ENCODE data around the gene XRCC4. TPM values are rescaled to one million over a fixed set of nuclear protein-coding genes. Genes with fewer than 3 reads are reported as not detected.
A peak's percentile ranks its signal among the peaks of the same experiment; 100 is the strongest.

Gene XRCC4
- total and polyA plus RNA-seq, 9 of the 15 experiments (the other 6 are each of a cell fraction or from before 2014, with no cell fraction given): 13.6 to 61.6 (median 22.4) TPM

DNA sequence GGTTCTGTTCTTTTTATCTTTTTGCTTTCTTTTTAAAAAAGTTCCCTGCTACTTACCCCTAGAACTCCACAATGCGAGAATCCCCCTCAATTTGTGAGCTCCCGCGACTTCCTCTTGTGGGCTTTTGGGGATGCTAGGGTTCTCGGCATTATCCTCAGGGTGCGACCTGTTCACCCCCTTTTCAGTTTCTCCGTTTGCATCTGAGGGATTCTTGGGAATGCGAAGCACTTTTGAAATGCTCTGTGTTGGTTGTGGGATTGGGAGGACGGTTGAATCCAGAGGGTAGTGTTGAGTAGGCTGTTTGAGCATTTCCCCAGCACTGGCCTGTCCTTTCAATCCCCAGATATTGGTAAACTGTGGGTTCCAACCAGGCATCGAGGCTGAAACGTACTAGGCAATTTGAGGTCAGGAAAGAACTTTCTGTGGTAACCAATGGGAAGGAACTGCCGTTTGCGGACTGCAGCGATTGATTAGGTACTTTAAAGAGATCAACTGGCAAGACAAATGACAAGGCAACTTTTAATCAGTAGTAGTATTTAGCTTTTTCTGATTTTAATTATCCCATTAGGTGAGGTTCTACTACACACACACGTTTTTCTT, 415 bp downstream of the XRCC4 start (continued):
- TF ChIP-seq TAF7 (tag; IDR thresholded peaks at IDR 0.05): 0 out of 2 replicates have a peak, but pooled peaks have one; percentile 35
- TF ChIP-seq PCBP2 (IDR thresholded peaks at IDR 0.05; ENCODE audit: low read depth, low read length, poor library complexity, severe bottlenecking): no peak
- no peak for TF ChIP-seq PTTG1 (tag; IDR thresholded peaks at IDR 0.05; ENCODE audit: low read depth)
- TF ChIP-seq, protein P1, sequence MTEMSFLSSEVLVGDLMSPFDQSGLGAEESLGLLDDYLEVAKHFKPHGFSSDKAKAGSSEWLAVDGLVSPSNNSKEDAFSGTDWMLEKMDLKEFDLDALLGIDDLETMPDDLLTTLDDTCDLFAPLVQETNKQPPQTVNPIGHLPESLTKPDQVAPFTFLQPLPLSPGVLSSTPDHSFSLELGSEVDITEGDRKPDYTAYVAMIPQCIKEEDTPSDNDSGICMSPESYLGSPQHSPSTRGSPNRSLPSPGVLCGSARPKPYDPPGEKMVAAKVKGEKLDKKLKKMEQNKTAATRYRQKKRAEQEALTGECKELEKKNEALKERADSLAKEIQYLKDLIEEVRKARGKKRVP (CRISPR knock-in tag; IDR thresholded peaks at IDR 0.05): no peak
- TF ChIP-seq, protein P2, sequence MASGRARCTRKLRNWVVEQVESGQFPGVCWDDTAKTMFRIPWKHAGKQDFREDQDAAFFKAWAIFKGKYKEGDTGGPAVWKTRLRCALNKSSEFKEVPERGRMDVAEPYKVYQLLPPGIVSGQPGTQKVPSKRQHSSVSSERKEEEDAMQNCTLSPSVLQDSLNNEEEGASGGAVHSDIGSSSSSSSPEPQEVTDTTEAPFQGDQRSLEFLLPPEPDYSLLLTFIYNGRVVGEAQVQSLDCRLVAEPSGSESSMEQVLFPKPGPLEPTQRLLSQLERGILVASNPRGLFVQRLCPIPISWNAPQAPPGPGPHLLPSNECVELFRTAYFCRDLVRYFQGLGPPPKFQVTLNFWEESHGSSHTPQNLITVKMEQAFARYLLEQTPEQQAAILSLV (tag; IDR thresholded peaks at IDR 0.05): no peak
- TF ChIP-seq, protein P3, sequence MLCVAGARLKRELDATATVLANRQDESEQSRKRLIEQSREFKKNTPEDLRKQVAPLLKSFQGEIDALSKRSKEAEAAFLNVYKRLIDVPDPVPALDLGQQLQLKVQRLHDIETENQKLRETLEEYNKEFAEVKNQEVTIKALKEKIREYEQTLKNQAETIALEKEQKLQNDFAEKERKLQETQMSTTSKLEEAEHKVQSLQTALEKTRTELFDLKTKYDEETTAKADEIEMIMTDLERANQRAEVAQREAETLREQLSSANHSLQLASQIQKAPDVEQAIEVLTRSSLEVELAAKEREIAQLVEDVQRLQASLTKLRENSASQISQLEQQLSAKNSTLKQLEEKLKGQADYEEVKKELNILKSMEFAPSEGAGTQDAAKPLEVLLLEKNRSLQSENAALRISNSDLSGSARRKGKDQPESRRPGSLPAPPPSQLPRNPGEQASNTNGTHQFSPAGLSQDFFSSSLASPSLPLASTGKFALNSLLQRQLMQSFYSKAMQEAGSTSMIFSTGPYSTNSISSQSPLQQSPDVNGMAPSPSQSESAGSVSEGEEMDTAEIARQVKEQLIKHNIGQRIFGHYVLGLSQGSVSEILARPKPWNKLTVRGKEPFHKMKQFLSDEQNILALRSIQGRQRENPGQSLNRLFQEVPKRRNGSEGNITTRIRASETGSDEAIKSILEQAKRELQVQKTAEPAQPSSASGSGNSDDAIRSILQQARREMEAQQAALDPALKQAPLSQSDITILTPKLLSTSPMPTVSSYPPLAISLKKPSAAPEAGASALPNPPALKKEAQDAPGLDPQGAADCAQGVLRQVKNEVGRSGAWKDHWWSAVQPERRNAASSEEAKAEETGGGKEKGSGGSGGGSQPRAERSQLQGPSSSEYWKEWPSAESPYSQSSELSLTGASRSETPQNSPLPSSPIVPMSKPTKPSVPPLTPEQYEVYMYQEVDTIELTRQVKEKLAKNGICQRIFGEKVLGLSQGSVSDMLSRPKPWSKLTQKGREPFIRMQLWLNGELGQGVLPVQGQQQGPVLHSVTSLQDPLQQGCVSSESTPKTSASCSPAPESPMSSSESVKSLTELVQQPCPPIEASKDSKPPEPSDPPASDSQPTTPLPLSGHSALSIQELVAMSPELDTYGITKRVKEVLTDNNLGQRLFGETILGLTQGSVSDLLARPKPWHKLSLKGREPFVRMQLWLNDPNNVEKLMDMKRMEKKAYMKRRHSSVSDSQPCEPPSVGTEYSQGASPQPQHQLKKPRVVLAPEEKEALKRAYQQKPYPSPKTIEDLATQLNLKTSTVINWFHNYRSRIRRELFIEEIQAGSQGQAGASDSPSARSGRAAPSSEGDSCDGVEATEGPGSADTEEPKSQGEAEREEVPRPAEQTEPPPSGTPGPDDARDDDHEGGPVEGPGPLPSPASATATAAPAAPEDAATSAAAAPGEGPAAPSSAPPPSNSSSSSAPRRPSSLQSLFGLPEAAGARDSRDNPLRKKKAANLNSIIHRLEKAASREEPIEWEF (CRISPR knock-in tag; IDR thresholded peaks at IDR 0.05): no peak; the same call in 1 of the 2 replicates
- no peak for TF ChIP-seq FOXK2 (conservative IDR thresholded peaks at IDR 0.05 in 1 of 2, IDR thresholded peaks at IDR 0.05 in 1 of 2; ENCODE audit: low read depth in 2 of 2)
- peak; percentile 74 to 89 for TF ChIP-seq KDM1A (IDR thresholded peaks at IDR 0.05)
- TF ChIP-seq ZNF263 (CRISPR knock-in tag; IDR thresholded peaks at IDR 0.05; ENCODE audit: borderline replicate concordance): no peak
- TF ChIP-seq, protein P4, sequence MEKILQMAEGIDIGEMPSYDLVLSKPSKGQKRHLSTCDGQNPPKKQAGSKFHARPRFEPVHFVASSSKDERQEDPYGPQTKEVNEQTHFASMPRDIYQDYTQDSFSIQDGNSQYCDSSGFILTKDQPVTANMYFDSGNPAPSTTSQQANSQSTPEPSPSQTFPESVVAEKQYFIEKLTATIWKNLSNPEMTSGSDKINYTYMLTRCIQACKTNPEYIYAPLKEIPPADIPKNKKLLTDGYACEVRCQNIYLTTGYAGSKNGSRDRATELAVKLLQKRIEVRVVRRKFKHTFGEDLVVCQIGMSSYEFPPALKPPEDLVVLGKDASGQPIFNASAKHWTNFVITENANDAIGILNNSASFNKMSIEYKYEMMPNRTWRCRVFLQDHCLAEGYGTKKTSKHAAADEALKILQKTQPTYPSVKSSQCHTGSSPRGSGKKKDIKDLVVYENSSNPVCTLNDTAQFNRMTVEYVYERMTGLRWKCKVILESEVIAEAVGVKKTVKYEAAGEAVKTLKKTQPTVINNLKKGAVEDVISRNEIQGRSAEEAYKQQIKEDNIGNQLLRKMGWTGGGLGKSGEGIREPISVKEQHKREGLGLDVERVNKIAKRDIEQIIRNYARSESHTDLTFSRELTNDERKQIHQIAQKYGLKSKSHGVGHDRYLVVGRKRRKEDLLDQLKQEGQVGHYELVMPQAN (IDR thresholded peaks at IDR 0.05; ENCODE audit: borderline replicate concordance): 0 out of 2 replicates have a peak, but pooled peaks have one; percentile 8
- no peak for TF ChIP-seq MCM5 (IDR thresholded peaks at IDR 0.05; ENCODE audit: low read depth)
- TF ChIP-seq, protein P5, sequence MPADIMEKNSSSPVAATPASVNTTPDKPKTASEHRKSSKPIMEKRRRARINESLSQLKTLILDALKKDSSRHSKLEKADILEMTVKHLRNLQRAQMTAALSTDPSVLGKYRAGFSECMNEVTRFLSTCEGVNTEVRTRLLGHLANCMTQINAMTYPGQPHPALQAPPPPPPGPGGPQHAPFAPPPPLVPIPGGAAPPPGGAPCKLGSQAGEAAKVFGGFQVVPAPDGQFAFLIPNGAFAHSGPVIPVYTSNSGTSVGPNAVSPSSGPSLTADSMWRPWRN (IDR thresholded peaks at IDR 0.05; ENCODE audit: low read depth): no peak
- peak; percentile 66 for TF ChIP-seq ELF1 (tag; IDR thresholded peaks at IDR 0.05)
- peak; percentile 63 for TF ChIP-seq ZNF316 (IDR thresholded peaks at IDR 0.05)
- no peak for TF ChIP-seq ZNF785 (CRISPR knock-in tag; IDR thresholded peaks at IDR 0.05)
- TF ChIP-seq HMGN3 (IDR thresholded peaks at IDR 0.05; ENCODE audit: borderline replicate concordance, extremely low read depth, insufficient read length, low read depth, low read length): no peak
- TF ChIP-seq DIDO1 (tag; IDR thresholded peaks at IDR 0.05; ENCODE audit: low read depth): no peak
- no peak for TF ChIP-seq RB1 (IDR thresholded peaks at IDR 0.05; ENCODE audit: low read depth)
